Endothelial cell of umbilical vein (primary cell): ENCODE measurements around the gene CACNA1A.

ENCODE experiments used
- CTCF ChIP-seq, 2 donors: IDR thresholded peaks; 1 replicate in 1 of 2; 2 replicates in 1 of 2; pipeline ENCODE4 v1.5.1; 2011; ENCODE audit warnings: low read length in 2 of 2, mild to moderate bottlenecking in 2 of 2, moderate library complexity in 2 of 2, control low read depth in 1 of 2, inconsistent platforms in 1 of 2, low read depth in 1 of 2; ENCODE audit not compliant: insufficient read depth in 1 of 2; ENCODE audit errors: extremely low read depth in 1 of 2
- EZH2 ChIP-seq: IDR thresholded peaks from 2 replicates; pipeline ENCODE4 v1.6.1; 2012; ENCODE audit warnings: borderline replicate concordance, low read depth, mild to moderate bottlenecking, moderate library complexity, low read length, inconsistent platforms; ENCODE audit not compliant: severe bottlenecking
- FOS ChIP-seq: IDR thresholded peaks from 2 replicates; pipeline ENCODE4 v1.6.1; 2011; ENCODE audit warnings: mild to moderate bottlenecking, low read length, moderate library complexity, borderline replicate concordance; ENCODE audit not compliant: insufficient read depth
- GATA2 ChIP-seq: IDR thresholded peaks from 2 replicates; pipeline ENCODE4 v1.7.0; 2011; ENCODE audit warnings: low read depth, mild to moderate bottlenecking, moderate library complexity, mixed read lengths, low read length; ENCODE audit not compliant: insufficient read length, insufficient read depth
- JUN ChIP-seq: IDR thresholded peaks from 2 replicates; pipeline ENCODE4 v1.6.1; 2011; ENCODE audit warnings: borderline replicate concordance, low read depth; ENCODE audit not compliant: insufficient read length, insufficient read depth
- MYC ChIP-seq: IDR thresholded peaks from one replicate; pipeline ENCODE4 v1.6.1; 2011; ENCODE audit warnings: mild to moderate bottlenecking, low read depth, low read length
- POLR2A ChIP-seq: IDR thresholded peaks from 2 replicates; pipeline ENCODE4 v1.6.1; 2012; ENCODE audit warnings: low read depth, mild to moderate bottlenecking, control low read depth, low read length
- POLR2AphosphoS5 ChIP-seq: IDR thresholded peaks from 2 replicates; pipeline ENCODE4 v1.6.1; 2012; ENCODE audit warnings: low read depth, mild to moderate bottlenecking, control low read depth, low read length, moderate library complexity; ENCODE audit not compliant: insufficient read depth
- TF ChIP-seq, protein P1 (sequence below): IDR thresholded peaks from 2 replicates; pipeline ENCODE4 v1.6.1; 2011; ENCODE audit not compliant: insufficient read depth, insufficient read length

- TF ChIP-seq EZH2 = no peak
- no peak for TF ChIP-seq CTCF (IDR thresholded peaks at IDR 0.05; ENCODE audit: extremely low read depth in 1 of 2, insufficient read depth in 1 of 2, low read depth in 1 of 2, low read length in 2 of 2)
- TF ChIP-seq POLR2A = no peak
- no peak for TF ChIP-seq POLR2AphosphoS5
- TF ChIP-seq, protein P1, sequence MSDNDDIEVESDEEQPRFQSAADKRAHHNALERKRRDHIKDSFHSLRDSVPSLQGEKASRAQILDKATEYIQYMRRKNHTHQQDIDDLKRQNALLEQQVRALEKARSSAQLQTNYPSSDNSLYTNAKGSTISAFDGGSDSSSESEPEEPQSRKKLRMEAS = no peak
- no peak for TF ChIP-seq GATA2
- no peak for TF ChIP-seq MYC
- TF ChIP-seq FOS = no peak
- TF ChIP-seq JUN = no peak
Observed at GRCh38 chr19:13530720-13531119, 24.4 kb upstream of the CACNA1A start.
